ENCODE results near the gene LEAP2.

The LEAP2 gene

GRCh38 chr5:132895719-132896305 lies 22.3 kb downstream of the LEAP2 start:
- TF ChIP-seq NFIC (IDR thresholded peaks at IDR 0.05) (no peak), RAD21 (IDR thresholded peaks at IDR 0.05; ENCODE audit: low read depth) (no peak), CEBPB (IDR thresholded peaks at IDR 0.05) (no peak), MAX (IDR thresholded peaks at IDR 0.05) (no peak), FOXM1 (IDR thresholded peaks at IDR 0.05; ENCODE audit: borderline replicate concordance, low read depth) (no peak), EGR1 (IDR thresholded peaks at IDR 0.05) (no peak), YY1 (IDR thresholded peaks at IDR 0.05; ENCODE audit: low read depth) (no peak), TCF12 (IDR thresholded peaks at IDR 0.05; ENCODE audit: low read depth) (no peak)
- TF ChIP-seq, protein P1, sequence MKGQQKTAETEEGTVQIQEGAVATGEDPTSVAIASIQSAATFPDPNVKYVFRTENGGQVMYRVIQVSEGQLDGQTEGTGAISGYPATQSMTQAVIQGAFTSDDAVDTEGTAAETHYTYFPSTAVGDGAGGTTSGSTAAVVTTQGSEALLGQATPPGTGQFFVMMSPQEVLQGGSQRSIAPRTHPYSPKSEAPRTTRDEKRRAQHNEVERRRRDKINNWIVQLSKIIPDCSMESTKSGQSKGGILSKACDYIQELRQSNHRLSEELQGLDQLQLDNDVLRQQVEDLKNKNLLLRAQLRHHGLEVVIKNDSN (IDR thresholded peaks at IDR 0.05) = no peak
- TF ChIP-seq, protein P2, sequence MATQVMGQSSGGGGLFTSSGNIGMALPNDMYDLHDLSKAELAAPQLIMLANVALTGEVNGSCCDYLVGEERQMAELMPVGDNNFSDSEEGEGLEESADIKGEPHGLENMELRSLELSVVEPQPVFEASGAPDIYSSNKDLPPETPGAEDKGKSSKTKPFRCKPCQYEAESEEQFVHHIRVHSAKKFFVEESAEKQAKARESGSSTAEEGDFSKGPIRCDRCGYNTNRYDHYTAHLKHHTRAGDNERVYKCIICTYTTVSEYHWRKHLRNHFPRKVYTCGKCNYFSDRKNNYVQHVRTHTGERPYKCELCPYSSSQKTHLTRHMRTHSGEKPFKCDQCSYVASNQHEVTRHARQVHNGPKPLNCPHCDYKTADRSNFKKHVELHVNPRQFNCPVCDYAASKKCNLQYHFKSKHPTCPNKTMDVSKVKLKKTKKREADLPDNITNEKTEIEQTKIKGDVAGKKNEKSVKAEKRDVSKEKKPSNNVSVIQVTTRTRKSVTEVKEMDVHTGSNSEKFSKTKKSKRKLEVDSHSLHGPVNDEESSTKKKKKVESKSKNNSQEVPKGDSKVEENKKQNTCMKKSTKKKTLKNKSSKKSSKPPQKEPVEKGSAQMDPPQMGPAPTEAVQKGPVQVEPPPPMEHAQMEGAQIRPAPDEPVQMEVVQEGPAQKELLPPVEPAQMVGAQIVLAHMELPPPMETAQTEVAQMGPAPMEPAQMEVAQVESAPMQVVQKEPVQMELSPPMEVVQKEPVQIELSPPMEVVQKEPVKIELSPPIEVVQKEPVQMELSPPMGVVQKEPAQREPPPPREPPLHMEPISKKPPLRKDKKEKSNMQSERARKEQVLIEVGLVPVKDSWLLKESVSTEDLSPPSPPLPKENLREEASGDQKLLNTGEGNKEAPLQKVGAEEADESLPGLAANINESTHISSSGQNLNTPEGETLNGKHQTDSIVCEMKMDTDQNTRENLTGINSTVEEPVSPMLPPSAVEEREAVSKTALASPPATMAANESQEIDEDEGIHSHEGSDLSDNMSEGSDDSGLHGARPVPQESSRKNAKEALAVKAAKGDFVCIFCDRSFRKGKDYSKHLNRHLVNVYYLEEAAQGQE (IDR thresholded peaks at IDR 0.05; ENCODE audit: low read depth) = no peak

DNA sequence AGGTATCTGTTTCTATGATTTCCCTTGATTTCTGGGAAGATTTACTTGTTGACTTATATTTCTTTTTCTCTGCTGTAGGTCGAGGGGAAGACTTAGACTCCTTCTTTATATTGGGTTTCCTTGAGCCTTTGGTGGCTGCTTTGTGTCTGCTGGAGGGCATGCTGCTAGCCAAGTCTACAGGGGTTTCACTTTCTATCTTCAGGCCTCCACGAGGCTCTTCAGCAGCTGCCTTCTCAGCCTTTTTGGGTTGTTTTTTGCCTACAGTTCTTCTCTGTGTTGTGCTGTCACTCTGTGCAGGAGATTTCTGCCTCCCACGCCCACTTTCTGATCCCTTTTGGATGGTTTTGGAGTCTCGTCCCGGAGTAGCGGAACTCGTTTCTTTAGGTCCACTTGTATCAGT lies 23.2 kb downstream of the LEAP2 start:
- TF ChIP-seq TAF1 (IDR thresholded peaks at IDR 0.05; ENCODE audit: low read depth) (no peak), TEAD4 (IDR thresholded peaks at IDR 0.05) (no peak), ZBTB7A (IDR thresholded peaks at IDR 0.05; ENCODE audit: low read depth) (no peak), MAX (IDR thresholded peaks at IDR 0.05) (no peak), EGR1 (IDR thresholded peaks at IDR 0.05) (no peak), NFIC (IDR thresholded peaks at IDR 0.05) (no peak), EP300 (IDR thresholded peaks at IDR 0.05; ENCODE audit: borderline replicate concordance) (no peak), RAD21 (IDR thresholded peaks at IDR 0.05; ENCODE audit: low read depth) (no peak), CEBPB (IDR thresholded peaks at IDR 0.05) (no peak), CREB1 (IDR thresholded peaks at IDR 0.05; ENCODE audit: low read depth) (no peak), TCF12 (IDR thresholded peaks at IDR 0.05; ENCODE audit: low read depth) (no peak), FOXM1 (IDR thresholded peaks at IDR 0.05; ENCODE audit: borderline replicate concordance, low read depth) (no peak), YY1 (IDR thresholded peaks at IDR 0.05; ENCODE audit: low read depth) (no peak)
- TF ChIP-seq, protein P1 (IDR thresholded peaks at IDR 0.05) = no peak
- TF ChIP-seq, protein P2 (IDR thresholded peaks at IDR 0.05; ENCODE audit: low read depth) = no peak

GRCh38 chr5:132898094-132898493 lies 24.6 kb downstream of the LEAP2 start:
- TF ChIP-seq EGR1 (IDR thresholded peaks at IDR 0.05) (no peak), YY1 (IDR thresholded peaks at IDR 0.05; ENCODE audit: low read depth) (no peak), EP300 (IDR thresholded peaks at IDR 0.05; ENCODE audit: borderline replicate concordance) (no peak), ZBTB7A (IDR thresholded peaks at IDR 0.05; ENCODE audit: low read depth) (no peak), MAX (IDR thresholded peaks at IDR 0.05) (no peak), CEBPB (IDR thresholded peaks at IDR 0.05) (no peak)

DNA sequence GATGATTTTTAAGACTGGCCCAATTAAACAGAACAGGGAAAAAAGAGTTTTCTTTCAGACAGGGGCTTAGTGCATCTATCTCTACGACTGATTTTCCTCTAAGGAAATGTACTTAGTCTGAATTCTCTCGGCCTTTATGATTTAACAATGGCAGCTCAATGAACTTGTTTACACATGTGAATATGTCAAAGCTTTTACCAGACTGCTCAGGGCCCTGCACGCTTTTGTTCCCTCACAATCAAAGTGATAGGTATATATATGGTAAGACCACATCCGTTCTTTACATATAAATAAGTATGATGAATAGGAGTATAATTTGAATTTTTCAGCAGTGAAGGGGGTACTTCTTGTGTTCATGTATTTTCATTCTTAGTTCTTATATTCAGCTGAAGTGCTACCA lies 27.6 kb downstream of the LEAP2 start:
- TF ChIP-seq TEAD4 (IDR thresholded peaks at IDR 0.05) = no peak

GRCh38 chr5:132901730-132902129 lies 28.3 kb downstream of the LEAP2 start:
- TF ChIP-seq NFIC (IDR thresholded peaks at IDR 0.05) (no peak), EP300 (IDR thresholded peaks at IDR 0.05; ENCODE audit: borderline replicate concordance) (no peak), CREB1 (IDR thresholded peaks at IDR 0.05; ENCODE audit: low read depth) (no peak)

GRCh38 chr5:132905938-132906337 lies 32.5 kb downstream of the LEAP2 start:
- TF ChIP-seq CREB1 (IDR thresholded peaks at IDR 0.05; ENCODE audit: low read depth) (no peak), EGR1 (IDR thresholded peaks at IDR 0.05) (no peak), YY1 (IDR thresholded peaks at IDR 0.05; ENCODE audit: low read depth) (no peak), NFIC (IDR thresholded peaks at IDR 0.05) (no peak), FOXM1 (IDR thresholded peaks at IDR 0.05; ENCODE audit: borderline replicate concordance, low read depth) (no peak), MAX (IDR thresholded peaks at IDR 0.05) (no peak), TCF12 (IDR thresholded peaks at IDR 0.05; ENCODE audit: low read depth) (no peak), TAF1 (IDR thresholded peaks at IDR 0.05; ENCODE audit: low read depth) (no peak)
- TF ChIP-seq, protein P1 (IDR thresholded peaks at IDR 0.05) = no peak
- TF ChIP-seq, protein P2 (IDR thresholded peaks at IDR 0.05; ENCODE audit: low read depth) = no peak
